GM04504 (cell line): ENCODE measurements around the gene CDKN2B-AS1.
A peak's percentile ranks its signal among the peaks of the same experiment; 100 is the strongest.

Source experiments
- DNase-seq: peaks from one replicate; pipeline ENCODE4 v3.0.0-alpha.2; 2012; ENCODE audit warnings: low read depth

CDKN2B-AS1 gene

DNA sequence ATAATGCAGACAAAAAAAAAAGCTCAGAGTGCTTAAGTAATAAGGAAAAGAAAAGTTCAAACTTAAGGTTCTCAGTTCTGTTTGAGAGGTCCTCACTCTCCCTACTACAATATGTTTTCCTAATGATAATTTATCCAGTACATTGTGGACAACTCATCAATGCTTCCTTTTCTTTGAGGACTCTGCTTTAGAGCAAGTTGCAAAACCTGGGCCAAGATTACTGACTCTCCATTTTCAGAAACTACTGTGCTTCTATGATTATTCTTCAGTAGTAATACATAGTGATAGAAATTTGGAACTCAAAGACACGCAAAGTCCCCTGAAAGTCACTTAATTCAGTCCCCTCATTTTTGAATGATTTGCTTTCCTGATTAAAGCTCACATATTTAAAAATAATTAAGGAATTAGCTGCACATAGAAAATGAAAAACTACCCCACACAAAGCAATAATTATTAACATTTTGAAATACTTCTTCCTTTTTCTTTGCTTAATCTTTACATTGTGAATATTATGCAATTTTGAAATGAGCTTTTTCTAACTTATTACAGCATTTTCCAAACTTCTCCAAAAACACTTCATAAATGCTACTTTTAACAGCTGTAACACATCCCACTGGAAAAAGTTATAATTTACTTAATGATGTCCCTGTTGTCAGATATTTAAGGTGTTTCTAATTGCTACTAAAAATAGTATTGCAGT lies 11.6 kb upstream of the CDKN2B-AS1 start:
- no peak for DNase-seq

DNA sequence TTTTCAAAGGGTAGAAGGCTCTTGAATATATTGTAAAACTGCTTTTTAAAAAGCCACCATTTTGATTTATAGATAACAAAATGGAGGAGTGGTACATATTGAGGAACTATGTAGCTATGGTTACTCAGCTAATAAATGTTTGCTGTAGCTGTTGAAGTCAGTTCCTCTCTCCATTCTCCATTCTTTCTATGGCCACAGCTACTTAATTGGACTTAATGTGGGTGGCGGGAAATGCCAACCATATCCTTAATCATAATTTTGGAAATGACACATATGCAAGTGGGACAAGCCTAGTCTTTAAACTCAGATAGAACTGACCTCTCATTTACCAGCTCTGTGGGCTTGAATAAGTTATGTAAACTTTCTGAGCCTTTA lies 11.0 kb upstream of the CDKN2B-AS1 start:
- DNase-seq, result no peak

DNA sequence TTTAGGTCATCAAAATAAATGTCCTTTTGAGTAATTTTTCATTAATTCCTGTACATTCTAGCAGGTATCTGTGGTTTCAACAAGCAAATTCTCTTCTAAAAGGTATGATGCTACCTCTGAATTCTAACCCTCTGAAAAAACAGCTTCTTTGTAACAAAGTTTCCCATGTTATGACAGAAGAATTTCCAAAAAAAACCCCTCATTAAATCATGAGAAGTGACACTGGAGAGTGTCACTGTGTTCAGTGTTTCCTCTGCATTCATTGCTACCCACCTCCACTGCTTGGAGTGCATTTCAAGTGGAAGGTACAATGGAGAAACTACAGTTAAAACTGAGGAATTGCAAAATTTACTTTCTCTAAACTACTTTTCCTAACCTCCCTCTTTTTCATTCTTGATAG lies 10.5 kb upstream of the CDKN2B-AS1 start:
- DNase-seq, result no peak

DNA sequence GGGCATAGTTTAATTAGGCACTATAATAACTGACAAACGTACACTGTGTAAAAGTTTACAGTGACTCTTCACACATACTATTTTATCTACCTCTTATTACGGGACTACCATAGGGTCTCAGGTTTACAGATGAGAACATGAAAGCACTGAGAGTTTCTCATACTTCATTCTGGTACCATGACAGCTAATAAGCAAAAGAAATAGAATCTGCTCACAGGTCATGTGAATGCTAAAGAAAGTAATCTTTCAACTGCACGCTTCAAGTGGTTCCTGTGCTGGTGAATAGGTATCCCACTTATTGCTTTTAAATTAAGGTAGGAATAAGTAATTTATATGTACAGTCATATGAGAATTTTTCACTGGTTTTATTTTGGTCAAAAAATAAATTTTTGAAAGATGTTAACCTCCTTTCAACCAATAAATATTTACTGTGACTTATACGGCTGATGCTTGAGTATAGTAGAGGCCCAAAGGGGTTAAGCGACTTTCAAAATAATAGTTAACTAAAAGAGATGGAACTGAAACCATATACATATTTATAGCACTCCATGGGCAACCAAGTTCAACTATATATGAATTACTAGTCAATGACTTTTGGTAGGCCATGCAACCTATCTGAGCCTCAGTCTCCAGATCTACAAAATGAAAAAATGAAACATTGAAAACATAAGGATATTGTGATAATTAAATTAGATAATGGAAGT lies 8.5 kb upstream of the CDKN2B-AS1 start:
- no peak for DNase-seq

DNA sequence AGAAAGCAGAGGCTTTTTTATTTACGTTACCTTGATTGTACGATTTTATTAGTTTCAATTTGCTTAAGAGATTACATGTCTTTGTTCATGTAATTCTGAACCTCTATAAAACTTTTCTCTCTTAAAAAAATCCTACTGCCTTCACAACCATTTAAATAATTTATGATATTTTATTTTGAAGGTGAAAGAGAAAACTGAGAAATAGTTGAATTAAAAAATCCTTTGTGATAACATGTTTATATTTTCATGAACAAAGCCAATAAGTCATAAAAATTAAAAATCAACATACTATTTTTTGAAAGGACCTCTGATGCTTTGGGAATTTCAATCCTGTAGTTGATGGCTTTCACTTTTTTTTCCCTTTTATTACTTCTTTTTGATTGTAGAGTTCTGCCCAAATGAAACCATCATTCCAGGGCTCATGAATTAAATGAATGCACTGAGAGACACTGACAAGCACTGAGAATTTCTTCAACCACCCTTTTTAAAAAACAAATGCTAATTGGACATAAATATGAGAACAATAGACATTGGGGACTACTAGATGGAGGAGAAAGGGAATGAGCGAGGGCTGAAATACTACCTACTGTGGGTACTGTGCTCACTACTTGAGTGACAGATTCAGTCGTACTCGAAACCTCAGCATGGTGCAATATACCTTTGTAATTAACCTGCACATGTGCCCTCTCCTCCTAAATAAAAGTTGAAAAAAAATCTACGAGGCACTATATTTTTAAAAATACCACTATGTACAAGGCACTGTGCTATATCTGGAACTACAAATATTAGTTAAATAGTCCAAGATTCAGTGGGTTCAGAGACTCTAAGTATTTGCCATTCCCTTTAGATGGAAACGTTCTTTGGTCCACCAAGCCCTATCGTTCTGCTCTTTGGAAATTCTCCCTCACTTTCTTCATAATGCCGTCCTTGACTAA lies 6.3 kb upstream of the CDKN2B-AS1 start:
- DNase-seq, result no peak

DNA sequence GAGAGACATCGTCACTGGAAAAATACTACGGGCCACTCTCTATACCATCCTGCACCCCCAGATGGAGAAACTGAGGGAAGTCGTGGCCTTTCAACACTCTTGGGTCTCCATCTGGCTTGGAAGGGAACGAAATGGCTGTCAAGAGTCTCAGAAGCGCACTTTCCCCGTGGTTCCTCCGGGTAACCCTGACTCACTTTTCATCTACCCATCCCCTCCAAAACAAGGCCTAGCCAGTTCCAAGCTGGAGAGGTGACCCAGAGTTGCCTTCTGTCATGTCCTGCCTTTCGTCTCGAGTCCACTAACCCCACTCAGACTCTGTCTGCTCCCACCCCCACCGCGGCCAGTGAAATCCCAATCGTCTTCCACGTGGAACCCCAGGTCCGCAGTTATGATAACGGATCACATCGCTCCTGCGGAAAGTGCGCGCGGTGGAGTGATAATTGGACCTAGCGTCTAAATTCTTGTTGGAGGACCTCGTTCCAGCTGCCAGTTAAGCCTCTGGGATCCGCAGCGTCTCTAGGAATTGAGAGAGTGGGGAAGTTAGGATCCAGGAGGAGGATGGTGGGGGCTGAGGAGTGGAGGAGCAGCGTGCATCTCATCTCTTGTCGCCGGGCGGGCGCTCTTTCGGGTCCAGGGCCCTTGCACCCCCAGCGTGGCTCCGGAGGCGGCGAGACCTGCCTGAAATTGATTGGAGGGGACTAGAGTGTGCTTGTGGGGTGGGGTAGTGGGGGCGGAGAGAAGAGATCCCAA lies 5.0 kb upstream of the CDKN2B-AS1 start:
- DNase-seq, result no peak

DNA sequence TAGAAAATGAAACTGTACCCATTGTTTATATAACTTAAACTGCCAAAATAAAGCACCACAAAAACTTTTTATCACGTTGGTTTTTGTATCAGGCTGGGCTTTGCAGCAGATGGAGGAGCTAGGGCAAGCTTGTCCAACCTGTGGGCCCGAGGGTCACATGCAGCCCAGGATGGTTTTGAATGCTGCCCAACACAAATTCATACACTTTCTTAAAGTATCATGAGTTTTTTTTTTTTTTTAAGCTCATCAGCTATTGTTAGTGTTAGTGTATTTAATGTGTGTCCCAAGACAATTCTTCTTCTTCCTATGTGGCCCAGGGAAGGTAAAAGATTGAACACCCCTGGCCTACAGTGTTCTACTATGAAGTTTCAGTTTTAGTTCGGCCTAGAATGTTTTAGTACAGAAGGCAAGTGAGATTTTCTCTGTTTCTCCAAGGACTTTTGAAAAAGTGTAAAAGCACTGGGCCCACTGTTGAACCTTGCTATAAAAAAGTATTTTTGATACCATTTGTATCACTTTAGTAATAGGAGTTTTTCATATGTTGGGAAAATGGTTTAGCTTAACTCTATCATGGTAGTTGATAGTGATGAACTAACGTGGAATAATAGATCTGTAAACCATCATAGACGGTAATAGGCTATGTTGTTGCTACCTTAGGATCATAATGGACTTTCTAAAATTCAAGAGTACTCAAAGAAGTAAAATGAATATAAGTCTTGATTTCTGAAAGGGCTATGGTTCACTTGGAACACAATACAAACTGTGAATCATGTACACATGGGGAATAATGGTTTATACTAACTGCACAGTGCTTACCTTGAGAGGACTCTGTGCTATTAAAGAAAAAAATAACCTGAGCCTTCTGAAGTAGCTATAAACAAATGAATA lies 3.3 kb upstream of the CDKN2B-AS1 start:
- DNase-seq, result no peak

DNA sequence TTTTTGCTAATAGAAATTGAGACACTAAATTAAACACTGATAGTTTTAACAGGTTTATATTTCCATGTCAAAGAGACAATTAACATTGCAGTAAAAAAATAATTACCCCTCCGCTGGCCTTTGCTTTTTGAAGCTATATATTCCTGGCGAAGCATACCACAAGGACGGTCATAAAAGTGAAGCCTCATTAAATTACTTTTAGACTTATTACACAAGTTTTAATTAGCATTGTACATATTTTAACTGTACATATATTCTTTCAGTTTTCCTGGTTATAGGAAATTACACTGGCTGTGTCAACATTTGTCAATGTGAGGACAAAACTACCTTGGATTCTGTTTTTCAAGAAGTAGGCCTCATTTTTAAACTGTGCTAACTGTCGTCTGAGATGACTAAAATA lies 1.6 kb upstream of the CDKN2B-AS1 start:
- no peak for DNase-seq

DNA sequence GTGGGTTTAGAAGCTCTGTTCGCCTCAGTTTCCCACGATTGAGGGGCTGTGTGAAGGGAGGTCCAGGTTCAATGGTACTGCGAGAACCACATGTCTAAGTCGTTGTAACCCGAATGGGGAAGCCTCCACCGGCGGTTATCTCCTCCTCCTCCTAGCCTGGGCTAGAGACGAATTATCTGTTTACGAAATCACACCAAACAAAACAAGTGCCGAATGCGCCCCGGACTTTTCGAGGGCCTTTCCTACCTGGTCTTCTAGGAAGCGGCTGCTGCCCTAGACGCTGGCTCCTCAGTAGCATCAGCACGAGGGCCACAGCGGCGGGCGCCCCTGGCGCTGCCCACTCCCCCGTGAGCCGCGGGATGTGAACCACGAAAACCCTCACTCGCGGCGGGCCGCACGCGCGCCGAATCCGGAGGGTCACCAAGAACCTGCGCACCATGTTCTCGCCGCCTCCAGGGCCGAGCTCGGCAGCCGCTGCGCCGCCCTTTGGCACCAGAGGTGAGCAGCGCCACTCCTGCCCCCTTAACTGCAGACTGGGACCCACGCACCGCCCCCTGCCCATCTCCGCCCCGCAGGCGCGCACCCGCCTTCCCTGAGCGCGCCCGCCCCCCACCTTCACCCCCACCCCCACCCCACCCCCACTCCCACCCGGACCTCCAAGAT lies 567 bp upstream of the CDKN2B-AS1 start, which contains the start of gene CDKN2A:
Gene CDKN2A, minus strand, starts transcription at position 500 of the 663 bp plus-strand sequence.
- no peak for DNase-seq

DNA sequence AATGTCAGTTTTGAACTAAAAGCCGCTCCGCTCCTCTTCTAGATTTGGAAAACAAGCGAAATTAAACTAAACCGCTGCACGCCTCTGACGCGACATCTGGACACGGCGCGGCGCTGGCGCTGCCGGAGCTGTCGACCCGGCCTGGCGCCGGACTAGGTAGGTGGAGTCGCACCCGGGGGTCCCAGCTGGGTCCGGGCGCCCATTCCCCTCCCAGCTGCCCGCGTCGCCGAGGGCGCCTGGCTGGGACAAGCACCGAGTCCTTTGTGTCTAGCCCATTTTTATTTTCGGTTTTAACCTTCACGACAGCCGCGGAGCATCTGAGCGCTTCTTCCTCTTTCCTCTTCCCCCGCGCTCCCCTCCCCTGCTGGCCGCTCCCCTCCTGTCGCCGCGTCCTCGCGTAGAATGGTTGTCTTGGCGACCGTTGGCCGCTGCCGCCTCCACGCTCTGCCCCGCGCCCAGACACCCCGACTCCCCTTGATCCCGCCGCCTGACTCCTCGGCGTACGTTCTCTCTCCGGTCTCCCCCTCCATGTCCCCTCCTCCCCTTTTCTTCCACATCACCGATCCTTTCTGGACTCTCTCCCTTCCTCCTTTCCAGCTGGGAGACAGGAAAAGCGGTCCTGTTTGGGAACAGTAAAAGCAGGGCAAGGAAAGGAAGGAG lies 545 bp downstream of the CDKN2B-AS1 start:
- DNase-seq, result peak; percentile 50

DNA sequence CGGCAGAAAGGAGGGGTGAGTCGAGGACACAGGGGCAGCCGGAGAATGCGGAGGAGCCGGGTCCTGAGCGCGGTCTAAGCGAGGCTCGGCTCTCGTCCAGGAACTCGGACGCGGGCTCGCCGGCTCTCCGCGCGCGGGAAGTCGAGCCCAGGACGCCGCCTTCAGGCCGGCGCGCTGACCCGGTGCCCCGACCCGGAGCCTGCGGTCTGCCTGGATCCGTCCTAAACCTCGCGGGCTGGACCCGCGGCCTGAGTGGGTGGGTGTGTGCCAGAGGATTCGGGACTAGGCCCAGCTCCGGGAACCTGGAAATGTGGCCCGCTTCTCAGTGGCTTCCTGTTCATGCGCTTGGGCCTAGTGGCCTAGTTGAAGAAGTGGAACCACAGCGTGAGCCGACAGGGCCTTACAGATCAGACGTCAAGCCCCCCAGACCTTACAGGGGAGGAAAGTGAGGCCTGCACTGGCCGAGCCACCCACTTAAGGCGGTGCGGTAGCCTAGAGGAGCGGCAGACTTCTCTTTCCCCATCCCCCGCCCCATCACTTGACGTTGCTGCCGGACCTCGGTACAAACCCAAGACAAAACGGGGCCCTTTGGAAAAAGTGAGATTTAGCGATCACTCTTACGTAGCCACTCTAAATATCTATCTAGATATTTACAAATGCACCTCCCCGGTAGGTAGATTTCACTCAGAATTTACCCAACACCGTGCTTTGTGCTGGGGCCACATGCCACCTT lies 1.2 kb downstream of the CDKN2B-AS1 start:
- DNase-seq, result no peak

DNA sequence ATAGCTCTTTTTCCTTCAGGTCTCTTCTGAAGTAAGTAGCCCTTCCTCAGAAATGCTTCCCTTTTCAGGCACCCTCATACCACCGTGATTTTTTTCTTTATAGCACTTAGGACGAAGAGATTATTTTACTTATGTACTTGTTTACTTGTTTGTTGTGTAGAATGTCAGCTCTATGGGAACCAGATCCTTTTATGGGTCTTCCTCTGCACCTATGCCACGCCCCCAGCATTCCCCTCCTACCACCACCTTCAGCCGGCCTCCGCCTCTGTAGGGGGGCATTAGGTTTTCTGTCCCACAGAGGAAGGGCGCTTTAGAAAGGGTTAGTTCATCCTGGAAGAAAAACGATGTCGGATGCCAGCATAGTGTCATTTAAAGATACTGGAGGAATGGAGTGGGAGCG lies 1.8 kb downstream of the CDKN2B-AS1 start:
- no peak for DNase-seq

DNA sequence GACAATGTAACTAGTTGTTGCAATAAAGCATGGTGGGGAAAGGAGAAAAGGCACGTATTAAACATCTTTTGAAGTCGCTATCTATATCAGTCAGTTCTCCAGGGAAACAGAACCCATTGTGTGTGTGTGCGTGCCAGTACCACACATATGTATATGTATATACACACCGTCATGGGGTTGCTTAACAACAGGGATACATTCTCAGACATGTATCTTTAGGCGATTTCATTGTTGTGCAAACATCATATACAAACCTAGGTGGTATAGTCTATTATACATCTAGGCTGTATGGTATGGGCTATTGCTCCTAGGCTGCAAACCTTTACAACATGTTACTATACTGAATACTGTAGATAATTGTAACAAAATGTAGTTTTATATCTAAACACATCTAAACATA lies 2.3 kb downstream of the CDKN2B-AS1 start:
- DNase-seq, result no peak

DNA sequence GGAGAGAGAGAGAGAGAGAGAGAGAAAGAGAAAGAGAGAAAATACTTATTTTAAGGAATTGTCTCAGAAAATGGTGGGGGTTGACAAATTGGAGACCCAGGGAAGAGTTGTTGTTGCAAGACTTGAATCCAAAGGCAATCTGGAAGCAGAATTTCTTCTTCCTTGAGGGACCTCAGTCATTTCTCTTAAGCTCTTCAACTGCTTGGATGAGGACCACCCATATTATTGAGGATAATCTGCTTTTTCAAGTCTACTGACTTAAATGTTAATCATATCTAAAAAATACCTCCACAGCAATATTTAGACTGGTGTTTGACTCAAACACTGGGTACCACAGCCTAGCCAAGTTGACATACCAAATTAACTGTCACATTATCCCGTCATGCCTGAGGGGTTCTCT lies 2.9 kb downstream of the CDKN2B-AS1 start:
- no peak for DNase-seq

DNA sequence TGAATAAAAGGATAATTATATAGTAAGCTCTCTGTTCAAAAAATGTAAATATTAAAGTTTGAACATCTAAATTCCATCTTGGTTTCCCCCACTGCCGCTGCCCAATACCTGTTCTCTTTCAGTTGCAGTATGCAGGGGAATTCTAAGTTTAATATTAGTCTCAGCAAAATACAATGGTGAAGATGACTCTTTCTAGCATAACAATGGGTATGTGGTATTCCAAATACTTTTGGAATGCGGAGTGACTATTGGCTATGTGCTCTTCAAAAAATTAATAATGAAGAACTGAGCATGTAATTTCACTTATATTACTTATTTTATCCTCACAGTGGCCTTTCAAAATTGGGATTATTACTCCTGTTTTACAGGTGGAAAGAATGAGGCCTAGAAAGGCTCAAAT lies 3.4 kb downstream of the CDKN2B-AS1 start:
- no peak for DNase-seq

DNA sequence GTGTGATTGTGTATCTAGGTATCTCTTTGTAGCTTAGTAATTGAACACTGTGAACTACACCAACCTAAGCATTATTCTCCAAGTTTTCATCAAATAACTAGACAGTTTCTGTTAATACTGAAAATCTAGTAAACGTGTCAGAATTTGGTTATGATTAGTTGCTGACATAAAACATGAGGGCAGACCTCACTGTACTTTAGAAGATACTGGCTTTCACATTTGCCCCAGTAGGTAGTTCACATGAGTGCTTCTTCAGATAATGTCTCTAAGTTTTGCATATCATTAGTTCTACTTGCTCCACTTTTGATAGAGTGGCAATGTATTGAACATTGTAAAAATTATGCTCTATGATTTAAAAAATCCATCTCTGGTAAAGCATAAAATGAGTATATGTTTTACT lies 7.4 kb downstream of the CDKN2B-AS1 start:
- DNase-seq, result no peak

DNA sequence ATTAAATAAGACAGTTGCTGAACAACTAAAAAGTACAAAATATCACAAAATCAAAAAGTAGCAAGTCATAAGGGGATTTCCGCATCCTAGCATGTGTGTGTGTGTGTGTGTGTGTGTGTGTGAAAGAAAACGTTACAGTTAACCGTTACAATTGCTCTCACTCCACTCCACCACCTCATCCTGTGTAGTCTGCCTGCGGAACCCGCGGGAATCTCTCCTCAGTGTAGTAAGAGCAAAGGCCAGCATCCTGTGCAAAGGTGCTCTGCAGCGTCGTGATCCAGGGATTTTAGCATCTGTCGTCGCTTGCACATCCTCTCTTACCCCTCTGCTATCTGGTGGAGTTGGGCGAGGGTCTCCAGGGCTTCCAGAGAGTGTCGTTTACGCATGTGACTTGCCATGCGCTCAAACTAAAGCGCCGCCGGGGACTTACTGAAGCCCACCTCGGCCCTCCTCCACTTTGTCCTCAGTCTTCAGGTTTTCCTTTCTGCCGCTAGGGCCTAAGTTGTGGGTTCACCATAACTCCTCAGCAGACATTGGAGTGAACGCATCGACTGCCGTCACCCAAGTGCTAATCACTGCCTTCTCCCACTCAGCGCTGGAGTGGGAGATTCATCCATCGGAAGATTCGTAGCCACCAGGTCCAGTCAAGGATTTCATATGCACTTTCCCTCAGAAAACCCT lies 10.6 kb downstream of the CDKN2B-AS1 start:
- DNase-seq, result no peak
